ENCODE measurements around the gene CFHR3. TPM values are rescaled to one million over a fixed set of nuclear protein-coding genes. Genes with fewer than 3 reads are reported as not detected.
"Not testable (repeated sequence)": the region's sequence is repeated elsewhere in the genome, so short reads cannot be mapped to it uniquely, and the experiment has no call there.

The CFHR3 gene
- total RNA-seq, 2 donors from 2014 or later = 0.20 TPM; not detected in 1

DNA sequence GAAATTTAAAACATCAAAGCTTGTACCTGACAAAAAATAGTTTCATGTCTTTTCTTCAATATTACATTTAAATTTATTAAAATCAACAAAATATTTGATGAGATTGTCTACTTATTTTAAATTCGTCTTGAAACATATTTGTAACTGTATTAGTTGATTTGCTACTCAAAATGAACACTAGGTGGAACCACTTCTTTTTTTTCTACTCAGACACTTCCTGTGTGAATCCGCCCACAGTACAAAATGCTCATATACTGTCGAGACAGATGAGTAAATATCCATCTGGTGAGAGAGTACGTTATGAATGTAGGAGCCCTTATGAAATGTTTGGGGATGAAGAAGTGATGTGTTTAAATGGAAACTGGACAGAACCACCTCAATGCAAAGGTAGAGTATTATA, 53.2 kb downstream of the CFHR3 start:
- H3K36me3 ChIP-seq; H3K4me1 ChIP-seq; H3K4me3 ChIP-seq; DNase-seq (ENCODE audit: low spot score); H3K9me3 ChIP-seq; H3K27me3 ChIP-seq; H3K27ac ChIP-seq: not testable (repeated sequence)
- TF ChIP-seq CTCF (IDR thresholded peaks at IDR 0.05) = peak in 1 of 2 donors; percentile 41

Other genes with a start within 250 kb of the CFHR3 start
- 10 to 100 TPM in 1 of 2 donors, 1 to 10 TPM in 1; 3.9 to 14.1 TPM for gene KCNT2, start 166.4 kb upstream of the CFHR3 start, total RNA-seq
- gene CFH, start 122.8 kb upstream of the CFHR3 start, total RNA-seq = 100 to 1,000 TPM in 1 of 2 donors, 10 to 100 TPM in 1; 88.1 to 271 TPM
- gene CFHR1, start 44.9 kb downstream of the CFHR3 start, total RNA-seq = not detected
- gene CFHR4, start 113.2 kb downstream of the CFHR3 start, total RNA-seq = not detected
- not detected for gene CFHR2, start 168.9 kb downstream of the CFHR3 start, total RNA-seq
- gene CFHR5, start 202.7 kb downstream of the CFHR3 start, total RNA-seq = not detected